ENCODE measurements around the gene GLIS1.

GRCh38 chr1:53573522-53573921, 165.4 kb downstream of the GLIS1 start:
- TF ChIP-seq EZH2 (IDR thresholded peaks at IDR 0.05; ENCODE audit: borderline replicate concordance, low read depth, low read length, poor library complexity, severe bottlenecking), result no peak
- no peak for TF ChIP-seq CTCF (conservative IDR thresholded peaks at IDR 0.05; ENCODE audit: low read depth, low read length)

All from A673 (cell line).